Renal cortex interstitium (tissue), 11 donors: Measurements from ENCODE around the gene NDNF. TPM values are rescaled to one million over a fixed set of nuclear protein-coding genes. Genes with fewer than 3 reads are reported as not detected.

Source experiments
- DNase-seq, 11 donors: peaks; one replicate each; pipeline ENCODE4 v3.0.0-alpha.2; 2013; ENCODE audit warnings: low read depth in 9 of 11, low spot score in 4 of 11; ENCODE audit errors: extremely low read depth in 1 of 11
- polyA plus RNA-seq, 3 donors: library from polyadenylated mRNA; unstranded; fragments of 120-200 nt; gene quantifications; one replicate each; pipeline ENCODE4 v1.2.1, GENCODE V29; 2013; ENCODE audit not compliant: insufficient read length in 3 of 3

NDNF gene
- polyA plus RNA-seq, 3 donors, result 62.6 to 89.5 (median 64.4) TPM

DNA sequence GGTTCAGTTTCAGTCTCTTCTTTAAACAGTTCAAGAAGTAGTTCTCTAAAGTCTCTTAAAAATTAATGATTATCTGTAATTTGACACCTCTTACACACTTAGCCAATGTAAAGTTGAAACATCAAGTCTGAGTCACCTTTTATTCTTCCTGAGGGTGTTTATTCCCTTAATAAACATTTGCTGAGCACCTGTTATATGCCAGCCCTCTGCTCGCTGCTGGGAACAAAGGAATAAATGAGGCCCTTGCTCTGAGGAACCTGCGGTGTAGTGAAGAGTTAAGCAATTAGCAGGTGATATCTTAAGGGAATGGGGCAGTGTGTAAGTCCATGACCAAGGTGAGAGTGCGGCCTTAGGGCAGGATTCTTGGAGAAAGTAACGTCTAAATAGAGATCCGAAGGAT lies 5.2 kb upstream of the NDNF start:
- no peak for DNase-seq

- no peak for DNase-seq
Measured at GRCh38 chr4:121076416-121076815, 4.1 kb upstream of the NDNF start.

DNA sequence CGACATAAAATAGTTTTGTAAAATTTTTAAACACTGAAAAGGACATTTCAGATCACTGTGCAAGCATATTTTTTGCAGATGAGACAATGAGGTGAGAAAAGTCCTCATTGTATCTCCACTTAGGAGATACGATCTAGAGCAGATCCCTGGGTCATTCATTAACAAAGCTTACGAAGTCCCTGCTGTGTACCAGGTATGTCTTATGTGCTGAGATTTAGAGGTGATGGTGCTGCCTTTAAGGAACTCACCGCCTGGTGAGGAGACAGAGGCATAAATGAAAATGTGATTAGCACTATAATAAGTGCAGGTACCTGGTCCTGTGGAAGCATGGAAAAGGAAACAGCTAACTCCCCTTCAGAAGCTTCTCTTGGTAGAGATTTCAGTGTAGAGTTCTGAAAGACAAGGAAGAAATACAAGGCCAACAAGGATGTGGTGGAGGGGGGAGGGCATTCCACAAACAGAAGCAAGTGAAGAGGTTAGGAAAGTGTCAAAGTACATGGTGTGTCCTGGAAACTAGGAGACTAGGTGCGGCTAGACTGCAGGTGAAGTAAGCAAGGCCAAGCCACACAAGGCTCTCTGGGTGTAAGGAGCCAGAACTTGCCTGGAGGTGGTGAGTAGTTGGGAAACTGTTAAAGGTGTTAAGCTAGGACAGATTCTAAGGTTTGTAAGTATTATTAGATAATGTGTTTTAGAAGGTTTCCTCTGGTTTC lies 1.5 kb upstream of the NDNF start:
- no peak for DNase-seq

- DNase-seq, result peak in 3 of 11 donors; percentile 32 to 46 (median 43)
Measured at GRCh38 chr4:121073004-121073435, 685 bp upstream of the NDNF start.

DNA sequence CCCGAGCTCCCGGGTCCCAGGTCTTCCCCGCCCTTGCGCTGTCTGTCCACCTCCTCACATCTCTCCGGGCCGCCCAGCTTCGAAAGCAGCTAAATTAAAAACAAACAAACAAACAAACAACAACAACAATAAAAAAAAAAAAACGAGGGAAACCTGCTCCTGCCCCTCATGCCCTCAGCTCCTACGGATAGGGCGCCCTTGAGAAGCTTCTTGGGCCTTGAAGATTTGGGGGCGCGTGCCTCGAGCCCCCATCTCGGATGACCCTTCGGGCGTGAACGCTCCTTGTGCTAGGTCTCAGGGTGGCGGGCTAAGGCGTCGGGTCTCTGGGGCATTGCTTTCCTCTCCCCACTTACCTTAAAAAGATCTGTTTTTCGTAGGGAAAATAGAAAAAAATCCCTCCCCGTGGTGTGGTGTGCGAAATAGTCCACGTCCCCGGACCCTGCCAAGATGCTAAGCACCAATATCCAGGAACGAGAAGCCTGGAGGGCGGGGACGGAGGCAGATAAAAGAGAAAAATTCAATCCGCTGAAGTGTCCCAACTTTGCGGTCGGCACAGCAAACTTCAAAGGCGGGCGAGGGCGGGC lies 603 bp downstream of the NDNF start:
- peak in 2 of 11 donors; percentile 11 to 16 for DNase-seq

GRCh38 chr4:121070696-121071639 lies 1.4 kb downstream of the NDNF start:
- DNase-seq, result peak in 6 of 11 donors; percentile 23 to 51 (median 36)

- DNase-seq, result peak in 3 of 11 donors; percentile 14 to 20 (median 16)
Measured at GRCh38 chr4:121070274-121070673, 2.1 kb downstream of the NDNF start.

DNA sequence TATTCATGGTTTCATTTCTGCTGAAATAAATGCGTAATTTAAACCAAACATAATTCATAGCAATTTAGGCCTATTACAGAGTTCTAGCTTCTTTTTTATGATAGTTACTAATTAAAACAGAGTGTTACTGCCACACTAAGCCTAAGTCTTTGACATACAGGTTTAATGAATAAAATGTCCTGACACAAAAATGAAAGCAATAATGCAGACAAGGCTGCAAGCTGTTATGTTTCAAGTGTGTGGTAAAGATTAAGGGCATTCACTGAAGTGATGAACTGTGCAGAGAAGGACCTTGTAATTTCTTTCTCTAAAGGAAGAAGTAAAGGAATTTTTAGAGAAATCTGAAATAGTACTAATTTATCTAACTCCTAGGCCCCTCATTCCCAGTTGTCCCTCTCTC lies 2.9 kb downstream of the NDNF start:
- DNase-seq, result no peak

DNA sequence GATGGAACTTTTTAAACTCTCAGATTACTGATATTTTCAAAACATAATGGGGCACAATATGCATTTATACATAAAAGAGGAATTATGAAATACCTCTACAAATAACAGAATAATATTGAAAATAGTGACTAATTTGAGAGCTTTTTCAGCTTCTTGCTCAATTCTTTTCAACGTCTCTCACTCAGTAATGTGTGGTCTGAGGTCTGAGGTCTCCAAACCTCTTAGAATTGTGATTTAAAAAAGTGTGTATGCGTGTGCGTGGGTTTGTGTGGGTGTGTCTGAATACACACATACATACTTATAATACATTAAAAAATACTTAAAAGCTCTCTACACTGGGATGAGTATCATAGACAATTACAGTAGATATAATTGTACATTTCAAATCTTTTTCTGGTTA lies 7.9 kb downstream of the NDNF start:
- DNase-seq, result no peak

DNA sequence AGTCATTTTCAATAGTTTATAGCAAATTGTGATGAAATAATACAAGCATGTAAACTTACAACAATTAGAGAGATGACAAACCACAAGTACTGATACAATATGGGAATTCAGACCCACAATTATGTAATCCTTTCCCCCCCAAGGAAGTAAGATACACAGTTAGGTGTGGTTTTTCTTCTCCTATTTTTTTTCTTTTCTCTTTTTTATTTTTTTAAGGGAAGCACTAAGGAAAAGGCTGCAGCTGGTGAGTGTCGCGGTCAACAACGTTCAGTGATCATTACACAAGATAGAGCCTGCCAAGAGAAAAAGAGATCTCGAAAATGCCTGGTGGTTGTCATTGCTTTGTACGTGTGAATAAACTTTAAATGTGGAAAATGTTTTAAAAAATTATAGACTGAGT lies 9.8 kb downstream of the NDNF start:
- DNase-seq, result no peak

- DNase-seq, result no peak
Measured at GRCh38 chr4:121061861-121062260, 10.5 kb downstream of the NDNF start.

- no peak for DNase-seq
Measured at GRCh38 chr4:121061215-121061614, 11.1 kb downstream of the NDNF start.

- DNase-seq, result no peak
Measured at GRCh38 chr4:121057466-121057922, 14.8 kb downstream of the NDNF start.

GRCh38 chr4:121056066-121056465 lies 16.3 kb downstream of the NDNF start:
- DNase-seq, result no peak

DNA sequence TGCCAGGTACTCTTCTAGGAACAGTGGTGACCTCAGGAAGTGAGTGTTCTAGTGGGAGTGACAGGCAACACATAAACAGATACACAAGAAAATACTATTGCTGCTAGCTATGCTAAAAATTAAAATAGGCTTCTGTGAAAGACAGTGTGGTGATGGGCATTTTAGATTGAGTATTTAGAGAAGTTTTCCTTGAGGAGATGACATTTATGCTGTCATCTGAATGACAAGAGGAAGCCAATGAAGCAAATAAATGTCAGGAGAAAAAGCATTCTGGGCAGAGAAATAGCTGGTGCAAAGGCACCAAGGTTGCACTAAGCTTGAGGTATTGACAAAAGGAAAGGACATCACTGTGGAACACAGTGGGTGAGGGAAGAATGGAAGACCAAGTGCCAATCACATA lies 18.0 kb downstream of the NDNF start:
- no peak for DNase-seq

- DNase-seq, result no peak
Measured at GRCh38 chr4:121053601-121054143, 18.7 kb downstream of the NDNF start.

DNA sequence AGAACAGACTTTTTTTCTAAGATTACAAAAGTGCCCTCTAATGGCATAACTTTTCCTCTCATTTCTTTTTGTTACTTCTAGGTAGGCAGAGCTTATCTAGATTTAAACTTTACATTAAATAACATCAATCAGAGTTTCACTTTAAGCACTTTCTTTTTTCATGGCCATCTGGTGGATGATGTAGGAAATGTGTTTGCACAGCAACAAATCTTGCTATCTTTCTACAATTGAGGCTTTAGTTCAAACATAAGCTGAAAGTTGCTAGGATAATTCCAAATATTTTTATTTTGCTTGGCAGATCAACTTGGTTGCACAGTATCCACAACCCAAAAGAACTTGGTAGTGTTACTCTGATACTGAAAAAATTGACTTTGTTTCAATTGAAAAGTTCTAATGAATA lies 22.0 kb downstream of the NDNF start:
- peak in 1 of 11 donors; percentile 18 for DNase-seq

GRCh38 chr4:121049072-121049599 lies 23.2 kb downstream of the NDNF start:
- no peak for DNase-seq

DNA sequence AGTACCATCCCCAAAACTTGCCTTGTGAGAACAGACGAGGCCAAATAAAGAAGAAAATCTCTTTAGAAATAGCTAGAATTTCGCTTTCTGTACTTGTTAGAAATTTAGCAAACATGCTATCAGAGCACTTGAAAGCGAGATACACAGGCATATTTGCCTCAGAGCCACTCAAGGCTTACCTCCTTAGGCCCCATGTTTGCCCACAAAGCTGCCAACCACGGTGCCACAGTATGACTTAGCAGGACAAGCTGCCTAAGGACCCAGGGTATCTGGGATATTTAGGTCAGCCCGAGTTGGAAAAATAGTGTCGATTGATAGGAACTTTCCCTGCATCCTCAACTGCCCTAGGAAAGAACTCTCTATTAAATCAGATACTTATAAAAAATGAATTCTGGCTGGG lies 24.2 kb downstream of the NDNF start:
- DNase-seq, result no peak
